COLO668 (cell line): Measurements from ENCODE around the gene GALNT15.

Experiments used
- DNase-seq: peaks from one replicate; lab custom pipeline; 2025; ENCODE audit not compliant: unreplicated experiment; lab: John Stamatoyannopoulos, UW

Gene GALNT15

GRCh38 chr3:16279010-16279801 lies 104.7 kb downstream of the GALNT15 start:
- DNase-seq: no peak

- DNase-seq: no peak
Observed at GRCh38 chr3:16280671-16281070, 106.2 kb downstream of the GALNT15 start.
